Activated naive CD4-positive, alpha-beta T cell treated with anti-CD3 and anti-CD28 coated beads, Interleukin-2, amount 50 U/mL, for 24 hours (primary cell): ENCODE results near the gene TEAD3.

Experiments
- H3K27ac Mint-ChIP-seq: one replicate; pipeline ENCODE4 v1.8.0; 2021; ENCODE audit warnings: mild to moderate bottlenecking, mixed read lengths
- H3K27me3 Mint-ChIP-seq: one replicate; pipeline ENCODE4 v1.8.0; 2021; ENCODE audit warnings: mixed read lengths
- H3K36me3 Mint-ChIP-seq: one replicate; pipeline ENCODE4 v1.8.0; 2021; ENCODE audit warnings: mixed read lengths
- H3K4me1 Mint-ChIP-seq: one replicate; pipeline ENCODE4 v1.8.0; 2021; ENCODE audit warnings: mixed read lengths
- H3K4me3 Mint-ChIP-seq: one replicate; pipeline ENCODE4 v1.8.0; 2021; ENCODE audit warnings: mild to moderate bottlenecking, mixed read lengths
- H3K9me3 Mint-ChIP-seq: one replicate; pipeline ENCODE4 v1.8.0; 2021; ENCODE audit warnings: mixed read lengths

TEAD3 gene

DNA sequence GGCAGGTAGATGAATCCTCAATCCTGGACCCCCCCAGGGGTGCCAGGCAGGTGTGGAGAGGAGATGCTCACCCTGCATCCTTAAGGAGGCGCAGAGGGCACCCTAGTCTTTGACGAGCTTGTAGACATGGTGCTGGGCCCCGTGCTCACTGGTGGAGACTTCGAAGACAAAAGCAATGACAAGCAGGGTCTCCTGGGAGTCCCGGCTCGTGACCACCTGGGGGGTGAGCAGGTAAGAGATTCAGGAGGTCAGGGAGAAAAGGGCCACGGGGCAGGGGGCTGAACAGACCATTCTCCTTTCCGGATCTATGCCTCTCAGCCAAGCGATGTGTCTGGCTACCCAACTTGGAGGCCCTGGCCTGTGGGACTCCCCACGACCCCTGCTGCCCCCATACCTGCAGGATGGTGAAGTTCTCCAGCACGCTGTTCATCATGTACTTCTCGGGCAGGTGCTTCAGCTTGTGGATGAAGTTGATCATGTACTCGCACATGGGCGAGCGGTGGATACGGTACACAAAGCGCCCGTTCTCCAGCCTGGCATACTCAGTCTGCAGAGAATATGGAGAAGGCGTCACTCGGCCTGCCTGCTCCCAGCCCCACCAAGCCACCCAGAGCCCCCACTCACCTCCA is 21.8 kb downstream of the TEAD3 start:
- H3K27ac Mint-ChIP-seq = peak overlapping the region; percentile 82
- H3K4me3 Mint-ChIP-seq = no peak overlapping the region

DNA sequence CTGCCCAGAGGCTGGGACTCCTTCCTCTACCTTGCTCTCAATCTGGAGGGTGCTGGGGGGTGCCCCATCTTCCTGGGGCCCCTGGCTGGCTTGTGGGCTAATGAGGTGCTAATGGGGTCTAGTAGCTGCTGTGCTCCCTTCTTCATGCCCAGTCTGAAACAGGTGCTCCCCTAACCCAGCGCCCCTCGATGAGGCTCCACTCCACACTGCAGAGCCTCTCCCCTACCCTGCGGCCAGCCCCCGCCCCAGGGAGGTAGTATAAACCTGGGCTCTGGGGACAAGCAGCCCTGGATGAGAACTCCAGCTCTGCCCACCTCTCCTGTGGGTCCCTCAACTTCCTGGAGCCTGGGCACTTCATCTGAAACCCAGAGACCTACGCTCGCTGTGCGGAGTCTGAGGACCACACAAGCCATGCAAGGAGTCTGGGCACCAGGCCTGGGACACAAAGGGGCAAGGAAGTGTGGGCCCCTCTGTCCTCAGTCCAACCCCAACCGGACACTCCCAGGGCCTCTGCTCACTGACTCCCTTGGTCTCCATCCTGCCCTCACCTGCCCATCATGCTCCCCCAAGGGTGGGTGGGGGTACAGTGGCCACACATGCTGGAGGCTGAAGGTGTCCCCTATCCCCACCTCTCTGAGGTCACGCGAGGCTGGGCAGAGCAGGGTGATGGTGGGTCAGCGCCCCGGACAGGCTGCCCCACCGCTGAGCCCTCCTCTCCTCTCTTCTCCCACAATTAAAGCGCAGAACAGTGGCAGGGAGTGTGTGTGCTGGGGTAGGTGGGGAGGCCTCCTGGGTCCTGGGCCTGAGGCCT is 22.5 kb downstream of the TEAD3 start:
- no peaks in the 10 kb centered on the region for H3K27me3 Mint-ChIP-seq
- H3K4me1 Mint-ChIP-seq = peaks cover 20% of the 10 kb centered on the region
- peak overlapping the region; percentile 82 for H3K27ac Mint-ChIP-seq
- H3K4me3 Mint-ChIP-seq = peak overlapping the region; percentile 49
- H3K9me3 Mint-ChIP-seq = no peaks in the 10 kb centered on the region
- peaks cover 15% of the 10 kb centered on the region for H3K36me3 Mint-ChIP-seq

More for the DNA sequence above, 21.8 kb downstream of the TEAD3 start:
- Mint-ChIP-seq H3K27me3 (no peaks in the 10 kb centered on the region), H3K9me3 (no peaks in the 10 kb centered on the region), H3K4me1 (peaks cover 20% of the 10 kb centered on the region), H3K36me3 (peaks cover 7% of the 10 kb centered on the region)

DNA sequence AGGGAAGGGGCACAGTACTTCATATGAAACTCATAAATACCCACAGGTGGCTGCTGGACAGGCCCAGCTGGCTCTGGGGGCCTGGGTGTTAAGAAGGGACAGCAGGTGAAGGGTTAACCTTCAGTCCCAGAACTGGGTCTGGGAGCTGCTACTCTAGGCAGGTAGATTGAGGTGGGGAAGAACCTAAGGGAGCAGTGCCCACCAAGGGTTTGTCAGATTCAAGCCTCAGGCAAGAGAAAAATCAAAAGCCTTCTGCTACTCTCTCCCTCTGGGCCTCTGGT is 23.1 kb downstream of the TEAD3 start:
- Mint-ChIP-seq H3K4me1 (peaks cover 20% of the 10 kb centered on the region), H3K36me3 (peaks cover 16% of the 10 kb centered on the region), H3K4me3 (peak overlapping the region; percentile 49), H3K9me3 (no peaks in the 10 kb centered on the region), H3K27ac (no peak overlapping the region), H3K27me3 (no peaks in the 10 kb centered on the region)

DNA sequence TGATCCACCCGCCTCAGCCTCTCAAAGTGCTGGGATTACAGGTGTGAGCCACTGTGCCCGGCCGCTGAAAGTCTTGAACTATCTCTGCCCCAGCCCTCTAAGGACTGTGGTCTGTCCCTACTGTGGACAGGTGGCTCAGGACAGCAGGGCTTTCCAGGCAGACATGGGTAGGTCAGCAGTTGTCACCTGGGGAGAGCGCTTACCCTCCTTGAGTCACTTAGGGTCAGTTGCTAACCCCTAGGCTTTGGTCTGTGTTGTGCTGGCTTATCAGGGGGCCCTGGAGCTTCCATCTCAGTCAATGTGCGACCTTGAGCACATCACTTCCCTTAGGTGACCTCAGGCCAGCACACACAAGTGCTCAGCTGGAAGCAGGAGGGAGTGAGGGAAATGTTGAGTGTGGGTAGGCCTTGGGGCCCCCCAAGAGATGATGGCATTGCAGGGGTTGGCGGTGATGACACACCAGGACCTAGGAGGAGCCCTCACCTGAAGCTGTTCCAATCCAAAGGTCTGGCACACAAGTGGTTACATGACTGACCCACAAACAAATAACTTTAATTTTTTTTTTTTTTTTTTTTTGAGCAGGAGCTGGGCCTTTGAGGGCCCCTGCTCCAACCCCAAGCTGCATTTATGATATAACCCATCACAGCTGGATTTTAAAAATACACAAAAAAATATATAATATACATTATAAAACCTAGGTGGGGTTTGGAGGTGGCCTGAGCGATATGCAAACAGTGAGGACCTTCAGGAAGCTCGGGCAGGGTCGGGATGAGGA is 23.6 kb downstream of the TEAD3 start:
- H3K27ac Mint-ChIP-seq = peak overlapping the region; percentile 43
- H3K4me1 Mint-ChIP-seq = peaks cover 20% of the 10 kb centered on the region
- H3K27me3 Mint-ChIP-seq = no peaks in the 10 kb centered on the region
- H3K4me3 Mint-ChIP-seq = no peak overlapping the region
- H3K36me3 Mint-ChIP-seq = peaks cover 20% of the 10 kb centered on the region
- H3K9me3 Mint-ChIP-seq = no peaks in the 10 kb centered on the region

DNA sequence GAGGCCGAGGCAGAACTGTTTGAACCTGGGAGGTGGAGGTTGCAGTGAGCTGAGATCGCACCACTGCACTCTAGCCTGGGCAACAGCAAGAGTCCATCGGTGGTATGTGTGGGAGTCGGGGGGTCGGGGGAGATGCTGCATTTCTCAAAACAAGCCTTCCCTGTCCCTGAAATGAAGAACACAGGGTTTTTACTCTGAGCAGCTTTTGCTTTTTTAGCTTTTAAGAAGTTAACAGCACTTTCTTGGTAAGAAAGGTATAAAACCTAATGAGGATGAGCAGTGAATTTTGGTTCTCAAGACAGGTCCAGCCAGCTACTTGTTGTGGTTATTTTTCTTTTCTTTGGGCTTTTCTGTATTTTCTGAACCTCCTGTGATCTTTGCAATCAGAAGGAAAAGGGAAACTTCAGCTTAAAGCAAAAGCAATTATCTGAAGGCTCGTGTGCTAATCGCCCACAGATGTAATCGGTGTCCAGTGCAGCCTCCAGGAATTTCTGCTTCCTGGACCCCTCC is 25.0 kb downstream of the TEAD3 start:
- Mint-ChIP-seq H3K9me3 (no peaks in the 10 kb centered on the region), H3K27ac (peak overlapping the region; percentile 15), H3K4me1 (peaks cover 25% of the 10 kb centered on the region), H3K27me3 (no peaks in the 10 kb centered on the region), H3K4me3 (peak overlapping the region; percentile 97), H3K36me3 (peaks cover 21% of the 10 kb centered on the region)

DNA sequence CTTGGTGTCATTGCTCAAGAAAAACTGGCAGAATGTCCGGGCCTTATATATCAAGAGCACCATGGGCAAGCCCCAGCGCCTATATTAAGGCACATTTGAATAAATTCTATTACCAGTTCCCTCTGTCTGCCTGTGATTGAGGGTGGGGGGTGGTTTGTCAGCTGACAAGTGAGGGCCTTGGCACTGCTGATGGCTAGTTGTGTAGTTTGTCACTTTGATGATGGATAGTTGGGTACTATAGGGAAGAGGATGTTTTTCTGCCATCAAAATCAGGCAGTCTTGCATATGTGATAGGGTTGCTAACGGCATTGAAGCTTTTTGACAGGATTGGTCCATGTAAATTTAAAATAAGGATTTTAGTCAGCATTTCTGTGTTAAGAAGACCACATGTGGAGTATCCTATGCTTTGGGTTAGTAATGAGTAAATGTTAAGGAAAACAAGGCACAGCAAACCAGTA is 26.2 kb downstream of the TEAD3 start:
- no peaks in the 10 kb centered on the region for H3K27me3 Mint-ChIP-seq
- peaks cover 21% of the 10 kb centered on the region for H3K36me3 Mint-ChIP-seq
- peak overlapping the region; percentile 97 for H3K27ac Mint-ChIP-seq
- H3K9me3 Mint-ChIP-seq = no peaks in the 10 kb centered on the region
- H3K4me3 Mint-ChIP-seq = peak overlapping the region; percentile 97
- H3K4me1 Mint-ChIP-seq = peaks cover 25% of the 10 kb centered on the region

DNA sequence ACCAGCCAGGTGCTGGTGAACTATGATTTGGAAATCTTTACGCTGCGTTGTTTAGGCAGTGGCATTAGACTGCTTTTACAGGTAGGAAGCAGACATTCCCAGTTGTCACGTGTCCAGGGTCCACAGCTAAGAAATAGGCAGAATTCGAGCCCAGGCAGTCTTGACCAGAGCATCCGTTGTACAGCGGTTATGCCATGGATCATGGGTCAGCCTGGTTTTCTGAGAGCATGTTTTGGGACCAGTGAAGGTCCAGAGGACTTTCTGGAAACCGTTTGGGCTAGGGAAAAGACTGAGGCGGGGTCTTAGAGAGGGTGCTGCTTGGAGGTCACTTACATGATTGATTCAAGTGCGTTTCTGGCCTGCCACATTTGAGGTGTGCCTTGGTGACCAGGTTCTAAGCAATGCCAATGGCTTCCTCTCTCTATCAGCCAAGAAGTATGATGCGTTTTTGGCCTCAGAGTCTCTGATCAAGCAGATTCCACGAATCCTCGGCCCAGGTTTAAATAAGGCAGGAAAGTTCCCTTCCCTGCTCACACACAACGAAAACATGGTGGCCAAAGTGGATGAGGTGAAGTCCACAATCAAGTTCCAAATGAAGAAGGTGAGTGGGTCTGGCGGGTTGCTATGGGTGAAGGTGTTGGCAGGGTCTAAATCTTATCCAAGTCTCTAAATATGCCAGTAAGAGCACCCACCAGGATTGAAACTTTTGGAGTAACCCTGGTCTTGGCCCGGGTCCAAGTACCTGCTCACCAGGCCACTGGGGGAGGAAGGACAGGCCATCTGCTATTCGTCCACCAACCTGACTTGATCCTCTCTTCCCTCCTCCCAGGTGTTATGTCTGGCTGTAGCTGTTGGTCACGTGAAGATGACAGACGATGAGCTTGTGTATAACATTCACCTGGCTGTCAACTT is 26.9 kb downstream of the TEAD3 start:
- Mint-ChIP-seq H3K27ac (peak overlapping the region; percentile 97), H3K4me1 (peaks cover 25% of the 10 kb centered on the region), H3K9me3 (no peaks in the 10 kb centered on the region), H3K27me3 (no peaks in the 10 kb centered on the region), H3K36me3 (peaks cover 21% of the 10 kb centered on the region), H3K4me3 (peak overlapping the region; percentile 97)

DNA sequence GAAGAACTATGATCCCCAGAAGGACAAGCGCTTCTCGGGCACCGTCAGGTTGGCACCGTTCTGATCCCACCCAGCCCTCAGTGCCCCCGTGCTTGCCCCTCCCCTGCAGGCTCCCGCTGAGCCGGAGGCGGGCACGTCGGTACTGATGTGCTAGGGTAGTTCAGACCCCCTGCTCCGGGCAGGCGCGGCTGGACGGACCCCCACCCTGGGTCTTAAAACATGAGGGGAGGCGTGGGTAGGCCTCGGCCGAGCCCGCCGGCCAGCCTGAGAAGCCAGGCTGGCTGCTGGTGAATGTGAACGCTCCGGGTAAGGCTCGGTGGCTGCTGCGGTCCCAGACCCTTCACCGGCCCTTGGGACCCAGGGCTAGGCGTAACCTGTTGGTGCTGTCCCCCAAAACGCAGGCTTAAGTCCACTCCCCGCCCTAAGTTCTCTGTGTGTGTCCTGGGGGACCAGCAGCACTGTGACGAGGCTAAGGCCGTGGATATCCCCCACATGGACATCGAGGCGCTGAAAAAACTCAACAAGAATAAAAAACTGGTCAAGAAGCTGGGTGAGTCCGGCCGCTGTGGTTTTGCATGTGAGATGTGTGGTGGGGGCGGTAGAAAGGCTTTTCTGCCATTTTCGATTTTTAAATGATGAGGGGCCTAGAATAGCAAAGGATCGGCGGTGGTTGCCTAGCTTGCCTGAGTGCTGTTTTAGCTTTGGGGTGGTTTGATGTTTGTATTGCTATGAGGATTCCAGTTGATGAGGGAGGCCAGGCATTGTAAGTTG is 27.7 kb downstream of the TEAD3 start:
- no peaks in the 10 kb centered on the region for H3K9me3 Mint-ChIP-seq
- H3K27ac Mint-ChIP-seq = peak overlapping the region; percentile 97
- peaks cover 25% of the 10 kb centered on the region for H3K4me1 Mint-ChIP-seq
- H3K4me3 Mint-ChIP-seq = peak overlapping the region; percentile 97
- H3K36me3 Mint-ChIP-seq = peaks cover 21% of the 10 kb centered on the region
- no peaks in the 10 kb centered on the region for H3K27me3 Mint-ChIP-seq

DNA sequence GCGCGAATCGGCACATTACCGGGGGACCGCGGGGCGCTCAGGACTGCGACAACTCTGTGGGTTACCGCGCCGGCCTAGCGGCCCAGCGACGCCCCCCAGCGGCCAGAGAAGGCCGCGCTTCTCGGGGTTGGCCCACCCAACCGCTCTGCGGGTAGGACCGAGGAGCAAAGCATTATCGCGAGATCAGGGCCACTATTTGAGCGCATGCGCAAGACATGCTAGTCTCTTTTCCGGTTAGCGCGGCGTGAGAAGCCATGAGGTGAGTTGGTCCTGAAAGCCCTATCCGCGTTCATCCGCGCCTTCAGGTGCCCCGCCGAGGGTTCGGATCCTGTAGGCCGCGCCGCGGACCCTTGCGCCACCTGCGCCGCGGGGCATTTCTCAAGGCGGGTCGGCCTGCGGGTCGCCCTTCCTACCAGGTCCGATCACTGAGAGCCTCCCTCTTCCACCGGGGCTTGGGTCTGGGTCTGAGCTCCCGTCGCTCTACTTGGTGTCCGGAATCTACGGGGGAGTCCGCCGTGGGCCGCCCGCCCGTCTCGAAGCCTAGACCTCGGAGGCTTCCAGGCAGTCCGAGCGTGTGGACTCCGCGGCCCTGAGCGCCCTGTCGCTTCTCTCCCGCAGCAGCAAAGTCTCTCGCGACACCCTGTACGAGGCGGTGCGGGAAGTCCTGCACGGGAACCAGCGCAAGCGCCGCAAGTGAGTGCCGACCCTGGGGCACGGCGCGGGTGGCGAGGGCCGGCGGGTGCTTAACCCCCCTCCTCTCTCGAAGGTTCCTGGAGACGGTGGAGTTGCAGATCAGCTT is 28.5 kb downstream of the TEAD3 start, which contains the start of gene RPL10A:
RPL10A (plus strand) TSS at position 221 of the 799 bp plus-strand sequence; CDS start at position 255, 34 bp downstream.
- peak within 1 kb of the TSS; percentile 97 for H3K4me3 Mint-ChIP-seq
- H3K9me3 Mint-ChIP-seq = no peaks in the 10 kb centered on the region
- H3K36me3 Mint-ChIP-seq = peaks cover 21% of the 10 kb centered on the region
- peak within 1 kb of the TSS; percentile 97 for H3K27ac Mint-ChIP-seq
- peaks cover 25% of the 10 kb centered on the region for H3K4me1 Mint-ChIP-seq
- no peaks in the 10 kb centered on the region for H3K27me3 Mint-ChIP-seq

DNA sequence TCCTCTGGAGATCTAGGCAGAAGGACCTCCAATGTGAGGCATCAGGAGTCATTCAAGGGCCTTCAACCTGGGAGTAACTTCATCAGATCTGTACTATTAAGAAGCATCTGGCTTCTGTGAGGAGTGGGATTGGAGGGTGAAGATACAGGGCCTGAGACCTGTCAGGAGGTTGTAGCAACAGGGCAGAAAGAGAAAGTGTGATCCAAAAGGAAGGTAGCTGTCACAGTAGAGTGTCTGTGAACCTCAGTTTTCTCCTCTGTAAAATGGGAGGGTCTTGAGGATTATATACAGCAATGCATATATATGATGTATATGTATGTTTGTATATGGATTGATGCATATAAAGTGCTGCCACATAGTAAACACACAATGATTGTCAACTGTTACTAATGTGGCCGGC is 31.2 kb downstream of the TEAD3 start:
- H3K4me1 Mint-ChIP-seq = peaks cover 8% of the 10 kb centered on the region
- no peak overlapping the region for H3K4me3 Mint-ChIP-seq
- H3K27me3 Mint-ChIP-seq = no peaks in the 10 kb centered on the region
- H3K36me3 Mint-ChIP-seq = peaks cover 21% of the 10 kb centered on the region
- H3K9me3 Mint-ChIP-seq = no peaks in the 10 kb centered on the region
- H3K27ac Mint-ChIP-seq = no peak overlapping the region

DNA sequence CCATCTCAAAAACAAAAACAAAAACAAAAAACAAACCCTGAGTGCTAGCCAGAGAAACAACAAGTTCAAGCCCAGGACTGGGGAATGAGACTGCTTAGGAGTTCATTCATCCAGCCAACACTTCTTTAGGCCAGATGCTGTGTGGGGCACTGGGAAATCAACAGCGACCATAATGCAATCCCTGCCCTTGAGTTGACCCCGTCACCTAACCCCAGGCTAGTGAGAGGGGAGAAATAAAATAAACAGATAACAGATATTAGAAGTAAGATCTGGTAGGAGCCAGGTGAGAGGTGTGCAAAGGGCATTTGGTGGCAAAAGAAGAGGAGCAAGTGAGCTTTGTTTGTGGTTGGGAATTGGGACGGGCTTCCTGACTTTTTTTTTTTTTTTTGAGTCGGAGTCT is 33.6 kb downstream of the TEAD3 start:
- H3K27ac Mint-ChIP-seq = no peak overlapping the region

DNA sequence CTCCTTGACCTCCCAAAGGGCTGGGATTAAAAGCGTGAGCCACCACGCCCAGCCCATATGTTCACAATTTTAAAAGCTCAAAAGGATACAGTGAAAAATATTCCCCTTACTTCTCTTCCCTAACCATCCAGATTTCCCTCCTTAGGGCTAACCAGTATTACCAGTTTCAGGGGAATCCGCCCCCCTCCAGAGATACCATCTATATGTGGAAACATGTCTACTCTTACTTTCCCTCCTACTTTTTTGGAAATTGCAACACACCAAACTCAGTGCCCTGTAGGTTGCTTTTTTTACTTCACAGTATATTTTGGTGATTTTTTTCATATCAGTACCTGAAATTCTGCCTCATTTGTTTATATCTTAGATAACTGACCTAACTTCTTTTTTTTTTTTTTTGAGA is 35.6 kb downstream of the TEAD3 start:
- Mint-ChIP-seq H3K36me3 (peaks cover 8% of the 10 kb centered on the region), H3K9me3 (no peaks in the 10 kb centered on the region)

More for the DNA sequence above, 33.6 kb downstream of the TEAD3 start:
- Mint-ChIP-seq H3K27me3 (no peaks in the 10 kb centered on the region), H3K4me1 (peaks cover 5% of the 10 kb centered on the region), H3K36me3 (peaks cover 10% of the 10 kb centered on the region), H3K9me3 (no peaks in the 10 kb centered on the region), H3K4me3 (no peak overlapping the region)

DNA sequence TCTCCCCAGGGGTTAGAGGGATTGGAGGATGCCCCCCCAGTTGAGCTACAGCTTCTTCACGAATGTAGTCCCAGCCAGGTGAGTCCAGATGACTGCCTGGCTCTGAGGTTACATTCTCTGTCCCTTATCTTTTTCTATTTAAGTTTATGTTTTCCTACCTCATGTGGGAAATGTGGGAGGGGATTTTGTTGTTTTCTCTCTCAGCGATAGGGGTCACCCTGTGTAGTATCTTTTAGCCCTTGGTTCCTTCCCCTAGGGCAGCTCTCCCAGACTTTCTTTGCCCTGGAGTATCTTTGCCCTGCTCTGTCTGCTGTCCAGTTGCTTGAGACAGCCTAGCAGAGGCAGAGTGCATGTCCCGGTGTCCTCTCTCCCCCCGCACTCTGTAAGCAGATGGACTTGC is 39.0 kb downstream of the TEAD3 start:
- Mint-ChIP-seq H3K27me3 (no peaks in the 10 kb centered on the region), H3K4me1 (peaks cover 17% of the 10 kb centered on the region), H3K27ac (no peak overlapping the region), H3K4me3 (no peak overlapping the region), H3K36me3 (peaks cover 15% of the 10 kb centered on the region), H3K9me3 (no peaks in the 10 kb centered on the region)

More for the DNA sequence above, 35.6 kb downstream of the TEAD3 start:
- Mint-ChIP-seq H3K27me3 (no peaks in the 10 kb centered on the region), H3K4me1 (no peaks in the 10 kb centered on the region), H3K27ac (no peak overlapping the region), H3K4me3 (no peak overlapping the region)
